Endothelial cell of umbilical vein (primary cell): ENCODE results near the gene BCAS3. TPM values are rescaled to one million over a fixed set of nuclear protein-coding genes. Genes with fewer than 3 reads are reported as not detected.
A peak's percentile ranks its signal among the peaks of the same experiment; 100 is the strongest.

ENCODE experiments used
- BruUV-seq: library from RNA; stranded (reverse); fragments of 400-500 nt; replicated peaks from 2 replicates; lab custom pipeline; 2021; lab: Mats Ljungman, UMichigan
- CTCF ChIA-PET: fragments of 300-600, 350-600 bp; sonication (Branson Sonifier 250); formaldehyde crosslinking; loops from one replicate; lab custom pipeline; 2021; ENCODE audit warnings: antibody characterized with exemption, inconsistent platforms; lab: Charles Lee
- POLR2A ChIA-PET: fragments of 300-600, 350-600 bp; sonication (Branson Sonifier 250); formaldehyde crosslinking; loops from one replicate; lab custom pipeline; 2021; ENCODE audit warnings: antibody characterized with exemption, inconsistent platforms; lab: Charles Lee
- DNase-seq: peaks from one replicate; pipeline ENCODE4 v3.0.0-alpha.2; 2011; ENCODE audit warnings: low read depth, low spot score
- FAIRE-seq: peaks from 2 replicates; lab custom pipeline; 2011; peaks lifted over from hg19 to GRCh38; lab: Jason Lieb, UNC
- H2AFZ ChIP-seq: 2 replicates; pipeline ENCODE4 v1.6.0; 2012; ENCODE audit warnings: low read depth, low read length, control low read depth, inconsistent platforms
- H3K27ac ChIP-seq: 2 replicates; pipeline ENCODE4 v1.5.1; 2011; ENCODE audit warnings: low read depth, mild to moderate bottlenecking, control low read depth, low read length, moderate library complexity; ENCODE audit not compliant: insufficient read depth
- H3K27me3 ChIP-seq, 2 experiments: 2 replicates each; pipeline versions ENCODE4 v1.6.0 to v1.6.1; 2011; ENCODE audit warnings: low read length in 2 of 2, mixed read lengths in 1 of 2; ENCODE audit not compliant: control insufficient read depth in 2 of 2, insufficient read depth in 2 of 2
- H3K36me3 ChIP-seq, 2 experiments: 2 replicates in 1 of 2; 3 replicates in 1 of 2; pipeline ENCODE4 v1.5.1; 2011; ENCODE audit warnings: low read length in 2 of 2, mild to moderate bottlenecking in 1 of 2, moderate library complexity in 1 of 2; ENCODE audit not compliant: control insufficient read depth in 2 of 2, insufficient read depth in 2 of 2; ENCODE audit errors: extremely low read depth in 1 of 2
- H3K4me1 ChIP-seq: 3 replicates; pipeline ENCODE4 v1.5.1; 2011; ENCODE audit warnings: mild to moderate bottlenecking, low read length; ENCODE audit not compliant: control insufficient read depth, insufficient read depth; ENCODE audit errors: extremely low read depth
- H3K4me2 ChIP-seq: 2 replicates; pipeline ENCODE4 v1.6.1; 2011; ENCODE audit warnings: low read length, control low read depth, mixed read lengths; ENCODE audit not compliant: insufficient read depth
- H3K4me3 ChIP-seq, 3 experiments: fragments of 200-600 bp in 1 of 3; sonication (generic), shearing (Covaris generic) in 1 of 3; replicated peaks in 1 of 3; 2 replicates each; pipeline ENCODE4 v1.5.1; 2011 to 2016; ENCODE audit warnings: control low read depth in 3 of 3, low read length in 3 of 3, mild to moderate bottlenecking in 2 of 3, inconsistent platforms in 1 of 3, low read depth in 1 of 3, moderate library complexity in 1 of 3; ENCODE audit not compliant: insufficient read depth in 1 of 3
- H3K79me2 ChIP-seq: 2 replicates; pipeline ENCODE4 v1.6.0; 2012; ENCODE audit warnings: low read length, inconsistent platforms; ENCODE audit not compliant: control insufficient read depth, insufficient read depth
- H3K9ac ChIP-seq: replicated peaks from 2 replicates; pipeline ENCODE3; 2011; ENCODE audit warnings: low read length, control low read depth; ENCODE audit not compliant: insufficient read depth; ENCODE audit errors: extremely low read depth
- H3K9me1 ChIP-seq: replicated peaks from 3 replicates; pipeline ENCODE4 v1.6.0; 2011; ENCODE audit warnings: mild to moderate bottlenecking, low read length; ENCODE audit not compliant: control insufficient read depth, insufficient read depth; ENCODE audit errors: extremely low read depth
- H3K9me3 ChIP-seq: replicated peaks from 2 replicates; pipeline ENCODE4 v1.5.1; 2012; ENCODE audit warnings: low read length, inconsistent platforms; ENCODE audit not compliant: control insufficient read depth, insufficient read depth
- H4K20me1 ChIP-seq: replicated peaks from 2 replicates; pipeline ENCODE3; 2011; ENCODE audit warnings: mild to moderate bottlenecking, low read length; ENCODE audit not compliant: control insufficient read depth, insufficient read depth; ENCODE audit errors: extremely low read depth
- EZH2 ChIP-seq: IDR thresholded peaks from 2 replicates; pipeline ENCODE4 v1.6.1; 2012; ENCODE audit warnings: borderline replicate concordance, low read depth, mild to moderate bottlenecking, moderate library complexity, low read length, inconsistent platforms; ENCODE audit not compliant: severe bottlenecking
- FOS ChIP-seq: IDR thresholded peaks from 2 replicates; pipeline ENCODE4 v1.6.1; 2011; ENCODE audit warnings: mild to moderate bottlenecking, low read length, moderate library complexity, borderline replicate concordance; ENCODE audit not compliant: insufficient read depth
- GATA2 ChIP-seq: IDR thresholded peaks from 2 replicates; pipeline ENCODE4 v1.7.0; 2011; ENCODE audit warnings: low read depth, mild to moderate bottlenecking, moderate library complexity, mixed read lengths, low read length; ENCODE audit not compliant: insufficient read length, insufficient read depth
- JUN ChIP-seq: IDR thresholded peaks from 2 replicates; pipeline ENCODE4 v1.6.1; 2011; ENCODE audit warnings: borderline replicate concordance, low read depth; ENCODE audit not compliant: insufficient read length, insufficient read depth
- MYC ChIP-seq: IDR thresholded peaks from one replicate; pipeline ENCODE4 v1.6.1; 2011; ENCODE audit warnings: mild to moderate bottlenecking, low read depth, low read length
- POLR2A ChIP-seq: IDR thresholded peaks from 2 replicates; pipeline ENCODE4 v1.6.1; 2012; ENCODE audit warnings: low read depth, mild to moderate bottlenecking, control low read depth, low read length
- POLR2AphosphoS5 ChIP-seq: IDR thresholded peaks from 2 replicates; pipeline ENCODE4 v1.6.1; 2012; ENCODE audit warnings: low read depth, mild to moderate bottlenecking, control low read depth, low read length, moderate library complexity; ENCODE audit not compliant: insufficient read depth
- dilution Hi-C: fragments of 300-500 bp; cut with MboI; formaldehyde crosslinking; loops from one replicate; pipeline ENCODE4 v1.15.0; 2019; ENCODE audit warnings: low sequenced_read_pairs; ENCODE audit not compliant: extremely low pct_ligation_motif_present
- intact Hi-C: fragments of 100-400 bp; cut with micrococcal nuclease; formaldehyde crosslinking; loops from one replicate; pipeline ENCODE4 v1.10.0; 2022
- polyA plus RNA-seq, 4 experiments: library from polyadenylated mRNA; depleted of rRNA in 3 of 4; stranded (reverse) in 3 of 4; unstranded in 1 of 4; fragments of >200 nt; gene quantifications; 2 replicates each; pipeline versions ENCODE4 v1.2.1 to v1.2.3, GENCODE V29; 2011 to 2012; ENCODE audit warnings: missing spikeins in 1 of 4
- total RNA-seq: library from RNA; stranded (reverse); gene quantifications from 2 replicates; pipeline ENCODE4 v1.2.3, GENCODE V29; 2021
- TF ChIP-seq, protein P1 (sequence below): IDR thresholded peaks from 2 replicates; pipeline ENCODE4 v1.6.1; 2011; ENCODE audit not compliant: insufficient read depth, insufficient read length
- TF ChIP-seq, protein P2 (sequence below), 2 donors: IDR thresholded peaks; 1 replicate in 1 of 2; 2 replicates in 1 of 2; pipeline ENCODE4 v1.5.1; 2011; ENCODE audit warnings: low read length in 2 of 2, mild to moderate bottlenecking in 2 of 2, moderate library complexity in 2 of 2, control low read depth in 1 of 2, inconsistent platforms in 1 of 2, low read depth in 1 of 2; ENCODE audit not compliant: insufficient read depth in 1 of 2; ENCODE audit errors: extremely low read depth in 1 of 2

The BCAS3 gene
- total and polyA plus RNA-seq, 2 donors (not counting 3 experiments of a cell fraction or from before 2014, with no cell fraction given), result 8.2 to 16.0 TPM

DNA sequence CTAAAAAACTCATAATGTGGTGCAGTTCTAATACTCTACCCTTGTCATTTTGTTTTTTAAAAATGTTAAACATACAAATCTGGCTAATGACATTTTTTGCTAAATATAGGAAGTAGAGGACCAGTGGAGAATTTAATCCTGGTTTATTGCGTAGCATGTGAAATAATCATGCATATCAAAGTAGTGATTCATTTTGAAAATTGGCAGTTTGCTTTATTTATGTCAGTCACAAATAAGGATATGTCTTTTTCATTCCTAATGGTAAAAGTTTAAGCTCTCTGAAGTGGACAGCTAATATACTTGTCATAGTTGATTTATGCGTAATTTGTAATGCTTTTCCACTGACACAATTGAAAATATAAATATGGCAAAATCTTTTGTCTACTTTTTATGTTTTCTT, 224.2 kb downstream of the BCAS3 start:
- H3K4me2 ChIP-seq, result no peak overlapping the region
- no peak for TF ChIP-seq JUN
- TF ChIP-seq POLR2AphosphoS5, result no peak
- TF ChIP-seq FOS, result no peak
- TF ChIP-seq EZH2, result no peak
- no peak for TF ChIP-seq GATA2
- TF ChIP-seq POLR2A, result no peak
- TF ChIP-seq, protein P1, sequence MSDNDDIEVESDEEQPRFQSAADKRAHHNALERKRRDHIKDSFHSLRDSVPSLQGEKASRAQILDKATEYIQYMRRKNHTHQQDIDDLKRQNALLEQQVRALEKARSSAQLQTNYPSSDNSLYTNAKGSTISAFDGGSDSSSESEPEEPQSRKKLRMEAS, result no peak
- no peak for TF ChIP-seq MYC
- TF ChIP-seq, protein P2, sequence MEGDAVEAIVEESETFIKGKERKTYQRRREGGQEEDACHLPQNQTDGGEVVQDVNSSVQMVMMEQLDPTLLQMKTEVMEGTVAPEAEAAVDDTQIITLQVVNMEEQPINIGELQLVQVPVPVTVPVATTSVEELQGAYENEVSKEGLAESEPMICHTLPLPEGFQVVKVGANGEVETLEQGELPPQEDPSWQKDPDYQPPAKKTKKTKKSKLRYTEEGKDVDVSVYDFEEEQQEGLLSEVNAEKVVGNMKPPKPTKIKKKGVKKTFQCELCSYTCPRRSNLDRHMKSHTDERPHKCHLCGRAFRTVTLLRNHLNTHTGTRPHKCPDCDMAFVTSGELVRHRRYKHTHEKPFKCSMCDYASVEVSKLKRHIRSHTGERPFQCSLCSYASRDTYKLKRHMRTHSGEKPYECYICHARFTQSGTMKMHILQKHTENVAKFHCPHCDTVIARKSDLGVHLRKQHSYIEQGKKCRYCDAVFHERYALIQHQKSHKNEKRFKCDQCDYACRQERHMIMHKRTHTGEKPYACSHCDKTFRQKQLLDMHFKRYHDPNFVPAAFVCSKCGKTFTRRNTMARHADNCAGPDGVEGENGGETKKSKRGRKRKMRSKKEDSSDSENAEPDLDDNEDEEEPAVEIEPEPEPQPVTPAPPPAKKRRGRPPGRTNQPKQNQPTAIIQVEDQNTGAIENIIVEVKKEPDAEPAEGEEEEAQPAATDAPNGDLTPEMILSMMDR (IDR thresholded peaks at IDR 0.05; ENCODE audit: extremely low read depth in 1 of 2, insufficient read depth in 1 of 2, low read depth in 1 of 2, low read length in 2 of 2), result no peak
- H4K20me1 ChIP-seq, result no peaks in the 10 kb centered on the region
- H2AFZ ChIP-seq, result no peak overlapping the region
- no peaks in the 10 kb centered on the region for H3K36me3 ChIP-seq
- H3K4me3 ChIP-seq, result no peak overlapping the region
- no peaks in the 10 kb centered on the region for H3K9me1 ChIP-seq
- intact Hi-C loops (no loop called here), dilution Hi-C loops (no loop called here)
- no peak overlapping the region for H3K27ac ChIP-seq
- ChIA-PET POLR2A (no interaction called here), CTCF (no interaction called here)
- FAIRE-seq, result no peak
- BruUV-seq, result no TSS peak
- DNase-seq, result peak; percentile 7
- no peak overlapping the region for H3K9ac ChIP-seq
- H3K4me1 ChIP-seq, result no peaks in the 10 kb centered on the region
- no peaks in the 10 kb centered on the region for H3K9me3 ChIP-seq
- no peaks in the 10 kb centered on the region for H3K27me3 ChIP-seq
- no peaks in the 10 kb centered on the region for H3K79me2 ChIP-seq
